Measurements from ENCODE around the gene CIAO2B.

- TF ChIP-seq CTCF (IDR thresholded peaks at IDR 0.05) (no peak), EP300 (IDR thresholded peaks at IDR 0.05) (no peak)
Measured at GRCh38 chr16:66958857-66959703, 24.9 kb upstream of the CIAO2B start.

Data from esophagus muscularis mucosa (tissue), 3 donors.